GM11168 (cell line): ENCODE data around the gene IGFL1.
"Not testable (repeated sequence)": the region's sequence is repeated elsewhere in the genome, so short reads cannot be mapped to it uniquely, and the experiment has no call there.

Experiments
- in situ Hi-C: fragments of 300-500 bp; cut with MboI; formaldehyde crosslinking; loops from one replicate; pipeline ENCODE4 v1.12.0; 2022; ENCODE audit warnings: low sequenced_read_pairs; ENCODE audit not compliant: unreplicated experiment

The IGFL1 gene

GRCh38 chr19:46201454-46202310 lies 27.9 kb upstream of the IGFL1 start:
- in situ Hi-C loops, result no loop called here

- in situ Hi-C loops, result no loop called here
Observed at GRCh38 chr19:46202426-46202825, 27.1 kb upstream of the IGFL1 start.

- in situ Hi-C loops, result no loop called here
Observed at GRCh38 chr19:46202872-46203860, 26.4 kb upstream of the IGFL1 start.

GRCh38 chr19:46204008-46204407 lies 25.5 kb upstream of the IGFL1 start:
- in situ Hi-C loops, result no loop called here

- in situ Hi-C loops, result no loop called here
Observed at GRCh38 chr19:46205183-46205984, 24.2 kb upstream of the IGFL1 start.

GRCh38 chr19:46206176-46206575 lies 23.4 kb upstream of the IGFL1 start:
- in situ Hi-C loops, result no loop called here

GRCh38 chr19:46206682-46207081 lies 22.9 kb upstream of the IGFL1 start:
- in situ Hi-C loops, result no loop called here

GRCh38 chr19:46207858-46208257 lies 21.7 kb upstream of the IGFL1 start:
- in situ Hi-C loops, result not testable (repeated sequence)

GRCh38 chr19:46209051-46209450 lies 20.5 kb upstream of the IGFL1 start:
- in situ Hi-C loops, result no loop called here

- in situ Hi-C loops, result no loop called here
Observed at GRCh38 chr19:46209472-46209871, 20.1 kb upstream of the IGFL1 start.

- in situ Hi-C loops, result no loop called here
Observed at GRCh38 chr19:46210669-46211068, 18.9 kb upstream of the IGFL1 start.

GRCh38 chr19:46211201-46211881 lies 18.2 kb upstream of the IGFL1 start:
- in situ Hi-C loops, result no loop called here

GRCh38 chr19:46212592-46212991 lies 16.9 kb upstream of the IGFL1 start:
- in situ Hi-C loops, result not testable (repeated sequence)

- in situ Hi-C loops, result no loop called here
Observed at GRCh38 chr19:46213156-46213555, 16.4 kb upstream of the IGFL1 start.

- in situ Hi-C loops, result no loop called here
Observed at GRCh38 chr19:46213806-46214205, 15.7 kb upstream of the IGFL1 start.

GRCh38 chr19:46216612-46217011 lies 12.9 kb upstream of the IGFL1 start:
- in situ Hi-C loops, result no loop called here

GRCh38 chr19:46217476-46217875 lies 12.1 kb upstream of the IGFL1 start:
- in situ Hi-C loops, result no loop called here

GRCh38 chr19:46218160-46218559 lies 11.4 kb upstream of the IGFL1 start:
- in situ Hi-C loops, result no loop called here

GRCh38 chr19:46220038-46220615 lies 9.4 kb upstream of the IGFL1 start:
- in situ Hi-C loops, result no loop called here
